GM12891 (cell line): ENCODE measurements around the gene UQCC3.

Experiments
- POLR2A ChIP-seq: IDR thresholded peaks from 2 replicates; pipeline ENCODE4 v1.6.1; 2011; ENCODE audit warnings: low read depth, low read length, control low read depth
- POLR2AphosphoS5 ChIP-seq: IDR thresholded peaks from 2 replicates; pipeline ENCODE4 v1.6.1; 2011; ENCODE audit warnings: low read depth, low read length, control low read depth
- POU2F2 ChIP-seq: IDR thresholded peaks from 2 replicates; pipeline ENCODE4 v1.6.1; 2011; ENCODE audit warnings: low read depth, mild to moderate bottlenecking, control low read depth, low read length, moderate library complexity
- SPI1 ChIP-seq: IDR thresholded peaks from 2 replicates; pipeline ENCODE4 v1.6.1; 2011; ENCODE audit warnings: low read depth, low read length, control low read depth

- TF ChIP-seq POLR2A = peak; percentile 81
- peak; percentile 84 for TF ChIP-seq POLR2AphosphoS5
- TF ChIP-seq POU2F2 = peak; percentile 77
- no peak for TF ChIP-seq SPI1
Observed at GRCh38 chr11:62645946-62646824, 25.3 kb upstream of the UQCC3 start, which contains the start of gene GANAB.
